GM12878 (cell line): ENCODE data around the gene GLRA1. TPM values are rescaled to one million over a fixed set of nuclear protein-coding genes. Genes with fewer than 3 reads are reported as not detected.

Experiments
- ATAC-seq: fragments of 200-7000 bp; cut with Tn5 transposase; 3 replicates; pipeline ENCODE4 v1.9.1; 2020; ENCODE audit warnings: mild to moderate bottlenecking, moderate library complexity
- BruUV-seq: library from RNA; stranded (reverse); fragments of 400-500 nt; replicated peaks from 2 replicates; lab custom pipeline; 2021; lab: Mats Ljungman, UMichigan
- CTCF ChIA-PET: fragments of 300-600 bp; sonication (Branson Sonifier 250); formaldehyde crosslinking; extraction: SDS; loops from one replicate; lab custom pipeline; 2021; ENCODE audit warnings: inconsistent platforms; lab: Yijun Ruan, JAX
- POLR2A ChIA-PET: fragments of 350-600 bp; formaldehyde crosslinking; extraction: SDS; loops from one replicate; lab custom pipeline; 2021; ENCODE audit warnings: inconsistent platforms; lab: Charles Lee
- RAD21 ChIA-PET: fragments of 300-600 bp; sonication (Branson Sonifier 250); formaldehyde crosslinking; loops from one replicate; lab custom pipeline; 2023; ENCODE audit warnings: antibody characterized with exemption; ENCODE audit not compliant: unreplicated experiment; lab: Charles Lee
- SMC1A ChIA-PET: fragments of 300-600 bp; sonication (Branson Sonifier 250); formaldehyde crosslinking; loops from one replicate; lab custom pipeline; 2023; ENCODE audit not compliant: unreplicated experiment, uncharacterized antibody; lab: Charles Lee
- DNase-seq: peaks from one replicate; pipeline ENCODE4 v3.0.0-alpha.2; 2011; ENCODE audit warnings: low read depth, low spot score
- FAIRE-seq: peaks from 3 replicates; lab custom pipeline; 2011; peaks lifted over from hg19 to GRCh38; lab: Jason Lieb, UNC
- H2AFZ ChIP-seq: 2 replicates; pipeline ENCODE4 v1.6.0; 2011; ENCODE audit warnings: low read depth, low read length, control low read depth; ENCODE audit not compliant: control insufficient read depth
- H3K27ac ChIP-seq: 2 replicates; pipeline ENCODE4 v1.5.1; 2011; ENCODE audit warnings: control low read depth; ENCODE audit not compliant: control insufficient read depth, insufficient read depth
- H3K27me3 ChIP-seq, 2 experiments: replicated peaks in 1 of 2; 2 replicates each; pipeline versions ENCODE4 v1.6.0 to v1.6.1; 2011; ENCODE audit warnings: low read length in 1 of 2; ENCODE audit not compliant: control insufficient read depth in 2 of 2, insufficient read depth in 2 of 2
- H3K36me3 ChIP-seq, 2 experiments: 2 replicates each; pipeline ENCODE4 v1.5.1; 2011; ENCODE audit warnings: low read length in 1 of 2; ENCODE audit not compliant: control insufficient read depth in 2 of 2, insufficient read depth in 2 of 2
- H3K4me1 ChIP-seq: 2 replicates; pipeline ENCODE4 v1.6.1; 2011; ENCODE audit warnings: mild to moderate bottlenecking, low read length, moderate library complexity, mixed read lengths; ENCODE audit not compliant: control insufficient read depth, insufficient read depth
- H3K4me2 ChIP-seq: 2 replicates; pipeline ENCODE4 v1.6.0; 2011; ENCODE audit warnings: control low read depth; ENCODE audit not compliant: control insufficient read depth, insufficient read depth
- H3K4me3 ChIP-seq: fragments of 200-600 bp; sonication (generic); 2 replicates; pipeline ENCODE4 v1.5.1; 2016
- H3K79me2 ChIP-seq: 2 replicates; pipeline ENCODE4 v1.6.0; 2011; ENCODE audit warnings: low read length; ENCODE audit not compliant: control insufficient read depth, insufficient read depth
- H3K9ac ChIP-seq: 2 replicates; pipeline ENCODE4 v1.8.0; 2011; ENCODE audit warnings: low read length, control low read depth, mixed read lengths; ENCODE audit not compliant: control insufficient read depth, insufficient read depth
- H3K9me3 ChIP-seq: replicated peaks from 3 replicates; pipeline ENCODE4 v1.5.1; 2011; ENCODE audit warnings: mild to moderate bottlenecking, low read length; ENCODE audit not compliant: control insufficient read depth, insufficient read depth
- H4K20me1 ChIP-seq: 2 replicates; pipeline ENCODE4 v1.6.0; 2011; ENCODE audit not compliant: control insufficient read depth, insufficient read depth
- BRCA1 ChIP-seq: IDR thresholded peaks from 2 replicates; pipeline ENCODE4 v1.6.1; 2011; ENCODE audit warnings: low read depth, low read length, improper control_type of control experiment
- CBFB ChIP-seq: IDR thresholded peaks from 2 replicates; pipeline ENCODE4 v1.6.1; 2016; ENCODE audit warnings: antibody characterized with exemption, low read depth
- EED ChIP-seq: sonication (generic); IDR thresholded peaks from 2 replicates; pipeline ENCODE4 v1.6.1; 2016; ENCODE audit warnings: antibody characterized with exemption, low read depth
- GABPA ChIP-seq: IDR thresholded peaks from 2 replicates; pipeline ENCODE4 v1.6.1; 2014; ENCODE audit warnings: antibody characterized with exemption, low read depth, mild to moderate bottlenecking, inconsistent platforms
- HSF1 ChIP-seq: fragments of 150-350 bp; IDR thresholded peaks from 2 replicates; pipeline ENCODE4 v1.6.1; 2014; ENCODE audit warnings: mild to moderate bottlenecking, low read depth, low read length
- NRF1 ChIP-seq: conservative IDR thresholded peaks from 2 replicates; pipeline ENCODE4 v1.6.1; 2011; ENCODE audit warnings: mild to moderate bottlenecking, low read depth, low read length, improper control_type of control experiment
- POLR2AphosphoS5 ChIP-seq: IDR thresholded peaks from 2 replicates; pipeline ENCODE4 v1.6.1; 2011; ENCODE audit warnings: mild to moderate bottlenecking, low read length, inconsistent platforms
- RCOR1 ChIP-seq: conservative IDR thresholded peaks from 2 replicates; pipeline ENCODE4 v1.6.1; 2012; ENCODE audit warnings: low read depth, low read length, improper control_type of control experiment
- SPI1 ChIP-seq: IDR thresholded peaks from 2 replicates; pipeline ENCODE4 v1.6.1; 2011; ENCODE audit warnings: low read depth, mild to moderate bottlenecking, low read length, moderate library complexity, borderline replicate concordance; ENCODE audit not compliant: insufficient read depth
- ZBED1 ChIP-seq: IDR thresholded peaks from 2 replicates; pipeline ENCODE4 v1.6.1; 2016; ENCODE audit warnings: borderline replicate concordance
- ZNF24 ChIP-seq: fragments of 450-650 bp; IDR thresholded peaks from 2 replicates; pipeline ENCODE4 v1.6.1; 2017; ENCODE audit warnings: antibody characterized with exemption, mild to moderate bottlenecking
- WGBS: methylation state at CpG from one replicate; pipeline ENCODE4 v1.1.6; 2016; ENCODE audit warnings: low lambda C conversion rate; ENCODE audit not compliant: insufficient replicate concordance, insufficient coverage; ENCODE audit errors: missing lambda C conversion rate; 5-methylcytosine and 5-hydroxymethylcytosine counted together
- in situ Hi-C: fragments of 300-500 bp; cut with MboI; formaldehyde crosslinking; loops from 9 replicates; pipeline ENCODE4 v1.14.3; 2018; ENCODE audit warnings: mixed read lengths
- intact Hi-C: fragments of 100-400 bp; cut with micrococcal nuclease; formaldehyde crosslinking; loops from one replicate; pipeline ENCODE4 v1.14.2; 2022; ENCODE audit not compliant: unreplicated experiment
- polyA plus RNA-seq, 11 experiments: library from polyadenylated mRNA; depleted of rRNA in 4 of 11; unstranded in 6 of 11; stranded (reverse) in 5 of 11; fragments of >200 nt; fragmentation: Nextera tagmentation in 4 of 11; fragmentation: Illumina TruSeq in 1 of 11; extraction: Ambion mirVana in 4 of 11; extraction: Trizol in 1 of 11; gene quantifications; 1 replicate in 1 of 11; 2 replicates in 10 of 11; pipeline versions ENCODE4 v1.2.1 to v1.2.3, GENCODE V29; 2011 to 2016; ENCODE audit warnings: inconsistent platforms in 2 of 11, missing spikeins in 2 of 11, low read depth in 1 of 11
- total RNA-seq, 4 experiments: library from RNA; depleted of rRNA in 3 of 4; stranded (reverse); fragments of >200 nt in 3 of 4; fragmentation: Illumina TruSeq in 1 of 4; extraction: Trizol in 1 of 4; gene quantifications; 2 replicates each; pipeline versions ENCODE4 v1.2.1 to v1.2.3, GENCODE V29; 2013 to 2021
- TF ChIP-seq, protein P1 (sequence below): IDR thresholded peaks from 2 replicates; pipeline ENCODE4 v1.6.1; 2012; ENCODE audit warnings: low read depth, low read length, improper control_type of control experiment
- TF ChIP-seq, protein P2 (sequence below): IDR thresholded peaks from 2 replicates; pipeline ENCODE4 v1.6.1; 2011; ENCODE audit warnings: borderline replicate concordance, low read depth, mild to moderate bottlenecking, moderate library complexity, mixed read lengths, low read length; ENCODE audit not compliant: insufficient read depth; ENCODE audit errors: extremely low read length

GLRA1 gene
- total and polyA plus RNA-seq, 10 of the 15 experiments (the other 5 are each of a cell fraction or from before 2014, with no cell fraction given): not detected

GRCh38 chr5:151799407-151799806, 125.2 kb downstream of the GLRA1 start:
- no peaks in the 10 kb centered on the region for H4K20me1 ChIP-seq
- no peak overlapping the region for H3K9ac ChIP-seq
- ChIA-PET RAD21 (interaction anchor here (0.9 kb wide), 1 partner anchor 12 kb away, joined by 3 read pairs; no protein-coding TSS in a partner anchor), CTCF (interaction anchor here (0.7 to 2.4 kb wide), 8 partner anchors 8 to 96 kb away, joined by 3 to 10 read pairs (median 3); partner anchors contain the start of gene G3BP1), POLR2A (no interaction called here), SMC1A (interaction anchor here (1.0 to 2.6 kb wide), 8 partner anchors 10 to 345 kb away, joined by 3 to 12 read pairs (median 4); partner anchors contain the start of gene G3BP1)
- H3K27me3 ChIP-seq: no peaks in the 10 kb centered on the region
- H3K27ac ChIP-seq: no peak overlapping the region
- no peak overlapping the region for H3K4me2 ChIP-seq
- ATAC-seq (no peak), DNase-seq (no peak), FAIRE-seq (no peak)
- peaks cover 11 to 64% of the 10 kb centered on the region in 2 experiments for H3K36me3 ChIP-seq
- in situ Hi-C loops: no loop called here
- no TSS peak for BruUV-seq
- no peak overlapping the region for H2AFZ ChIP-seq
- no peak overlapping the region for H3K4me3 ChIP-seq
- H3K79me2 ChIP-seq: peaks cover 2% of the 10 kb centered on the region
- intact Hi-C loops: no loop called here
- no peak for TF ChIP-seq BRCA1
- no peak for TF ChIP-seq CBFB
- TF ChIP-seq RCOR1: no peak
- TF ChIP-seq HSF1: no peak
- no peak for TF ChIP-seq NRF1
- TF ChIP-seq SPI1: no peak
- no peak for TF ChIP-seq GABPA
- no peak for TF ChIP-seq ZNF24
- TF ChIP-seq, protein P1, sequence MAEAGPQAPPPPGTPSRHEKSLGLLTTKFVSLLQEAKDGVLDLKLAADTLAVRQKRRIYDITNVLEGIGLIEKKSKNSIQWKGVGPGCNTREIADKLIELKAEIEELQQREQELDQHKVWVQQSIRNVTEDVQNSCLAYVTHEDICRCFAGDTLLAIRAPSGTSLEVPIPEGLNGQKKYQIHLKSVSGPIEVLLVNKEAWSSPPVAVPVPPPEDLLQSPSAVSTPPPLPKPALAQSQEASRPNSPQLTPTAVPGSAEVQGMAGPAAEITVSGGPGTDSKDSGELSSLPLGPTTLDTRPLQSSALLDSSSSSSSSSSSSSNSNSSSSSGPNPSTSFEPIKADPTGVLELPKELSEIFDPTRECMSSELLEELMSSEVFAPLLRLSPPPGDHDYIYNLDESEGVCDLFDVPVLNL: no peak
- TF ChIP-seq, protein P2, sequence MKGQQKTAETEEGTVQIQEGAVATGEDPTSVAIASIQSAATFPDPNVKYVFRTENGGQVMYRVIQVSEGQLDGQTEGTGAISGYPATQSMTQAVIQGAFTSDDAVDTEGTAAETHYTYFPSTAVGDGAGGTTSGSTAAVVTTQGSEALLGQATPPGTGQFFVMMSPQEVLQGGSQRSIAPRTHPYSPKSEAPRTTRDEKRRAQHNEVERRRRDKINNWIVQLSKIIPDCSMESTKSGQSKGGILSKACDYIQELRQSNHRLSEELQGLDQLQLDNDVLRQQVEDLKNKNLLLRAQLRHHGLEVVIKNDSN: no peak
- TF ChIP-seq ZBED1: no peak
- TF ChIP-seq POLR2AphosphoS5: no peak
- no peak for TF ChIP-seq EED
- no peaks in the 10 kb centered on the region for H3K9me3 ChIP-seq
- WGBS: 96% methylated on average over 3 of the region's 3 CpGs
- no peaks in the 10 kb centered on the region for H3K4me1 ChIP-seq
